Measurements from ENCODE around the gene RAB31. TPM values are rescaled to one million over a fixed set of nuclear protein-coding genes. Genes with fewer than 3 reads are reported as not detected.

The RAB31 gene
- total and polyA plus RNA-seq, 2 of the 13 experiments (the other 11 are each of a cell fraction or from before 2014, with no cell fraction given), result 1.1 to 1.7 TPM

GRCh38 chr18:9808295-9809241 is 100.5 kb downstream of the RAB31 start (continued):
- TF ChIP-seq, protein P1, sequence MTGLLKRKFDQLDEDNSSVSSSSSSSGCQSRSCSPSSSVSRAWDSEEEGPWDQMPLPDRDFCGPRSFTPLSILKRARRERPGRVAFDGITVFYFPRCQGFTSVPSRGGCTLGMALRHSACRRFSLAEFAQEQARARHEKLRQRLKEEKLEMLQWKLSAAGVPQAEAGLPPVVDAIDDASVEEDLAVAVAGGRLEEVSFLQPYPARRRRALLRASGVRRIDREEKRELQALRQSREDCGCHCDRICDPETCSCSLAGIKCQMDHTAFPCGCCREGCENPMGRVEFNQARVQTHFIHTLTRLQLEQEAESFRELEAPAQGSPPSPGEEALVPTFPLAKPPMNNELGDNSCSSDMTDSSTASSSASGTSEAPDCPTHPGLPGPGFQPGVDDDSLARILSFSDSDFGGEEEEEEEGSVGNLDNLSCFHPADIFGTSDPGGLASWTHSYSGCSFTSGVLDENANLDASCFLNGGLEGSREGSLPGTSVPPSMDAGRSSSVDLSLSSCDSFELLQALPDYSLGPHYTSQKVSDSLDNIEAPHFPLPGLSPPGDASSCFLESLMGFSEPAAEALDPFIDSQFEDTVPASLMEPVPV (CRISPR knock-in tag; IDR thresholded peaks at IDR 0.05), result no peak
- peak; percentile 64; the same call in 1 of the 2 replicates for TF ChIP-seq KDM2A (CRISPR knock-in tag; IDR thresholded peaks at IDR 0.05; ENCODE audit: borderline replicate concordance, low read depth)
- no peak for TF ChIP-seq ZFP41 (CRISPR knock-in tag; IDR thresholded peaks at IDR 0.05; ENCODE audit: borderline replicate concordance)
- TF ChIP-seq ERF (CRISPR knock-in tag; IDR thresholded peaks at IDR 0.05), result peak; percentile 62; the same call in 1 of the 2 replicates
- TF ChIP-seq, protein P2, sequence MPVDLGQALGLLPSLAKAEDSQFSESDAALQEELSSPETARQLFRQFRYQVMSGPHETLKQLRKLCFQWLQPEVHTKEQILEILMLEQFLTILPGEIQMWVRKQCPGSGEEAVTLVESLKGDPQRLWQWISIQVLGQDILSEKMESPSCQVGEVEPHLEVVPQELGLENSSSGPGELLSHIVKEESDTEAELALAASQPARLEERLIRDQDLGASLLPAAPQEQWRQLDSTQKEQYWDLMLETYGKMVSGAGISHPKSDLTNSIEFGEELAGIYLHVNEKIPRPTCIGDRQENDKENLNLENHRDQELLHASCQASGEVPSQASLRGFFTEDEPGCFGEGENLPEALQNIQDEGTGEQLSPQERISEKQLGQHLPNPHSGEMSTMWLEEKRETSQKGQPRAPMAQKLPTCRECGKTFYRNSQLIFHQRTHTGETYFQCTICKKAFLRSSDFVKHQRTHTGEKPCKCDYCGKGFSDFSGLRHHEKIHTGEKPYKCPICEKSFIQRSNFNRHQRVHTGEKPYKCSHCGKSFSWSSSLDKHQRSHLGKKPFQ (CRISPR knock-in tag; IDR thresholded peaks at IDR 0.05; ENCODE audit: insufficient replicate concordance), result no peak
- TF ChIP-seq, protein P3, sequence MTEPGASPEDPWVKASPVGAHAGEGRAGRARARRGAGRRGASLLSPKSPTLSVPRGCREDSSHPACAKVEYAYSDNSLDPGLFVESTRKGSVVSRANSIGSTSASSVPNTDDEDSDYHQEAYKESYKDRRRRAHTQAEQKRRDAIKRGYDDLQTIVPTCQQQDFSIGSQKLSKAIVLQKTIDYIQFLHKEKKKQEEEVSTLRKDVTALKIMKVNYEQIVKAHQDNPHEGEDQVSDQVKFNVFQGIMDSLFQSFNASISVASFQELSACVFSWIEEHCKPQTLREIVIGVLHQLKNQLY (CRISPR knock-in tag; IDR thresholded peaks at IDR 0.05), result no peak
- TF ChIP-seq JDP2 (CRISPR knock-in tag; IDR thresholded peaks at IDR 0.05; ENCODE audit: borderline replicate concordance), result no peak
- TF ChIP-seq RERE (CRISPR knock-in tag; IDR thresholded peaks at IDR 0.05; ENCODE audit: low read depth), result no peak
- no peak for TF ChIP-seq ISX (CRISPR knock-in tag; conservative IDR thresholded peaks at IDR 0.05)
- TF ChIP-seq, protein P4, sequence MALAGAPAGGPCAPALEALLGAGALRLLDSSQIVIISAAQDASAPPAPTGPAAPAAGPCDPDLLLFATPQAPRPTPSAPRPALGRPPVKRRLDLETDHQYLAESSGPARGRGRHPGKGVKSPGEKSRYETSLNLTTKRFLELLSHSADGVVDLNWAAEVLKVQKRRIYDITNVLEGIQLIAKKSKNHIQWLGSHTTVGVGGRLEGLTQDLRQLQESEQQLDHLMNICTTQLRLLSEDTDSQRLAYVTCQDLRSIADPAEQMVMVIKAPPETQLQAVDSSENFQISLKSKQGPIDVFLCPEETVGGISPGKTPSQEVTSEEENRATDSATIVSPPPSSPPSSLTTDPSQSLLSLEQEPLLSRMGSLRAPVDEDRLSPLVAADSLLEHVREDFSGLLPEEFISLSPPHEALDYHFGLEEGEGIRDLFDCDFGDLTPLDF (CRISPR knock-in tag; IDR thresholded peaks at IDR 0.05), result no peak
- no peak for TF ChIP-seq MED13 (CRISPR knock-in tag; IDR thresholded peaks at IDR 0.05)
- no peak for TF ChIP-seq GTF3A (CRISPR knock-in tag; conservative IDR thresholded peaks at IDR 0.05)
- TF ChIP-seq SRSF1 (optimal IDR thresholded peaks at IDR 0.05; ENCODE audit: low read depth, low read length), result no peak
- no peak for TF ChIP-seq ZBTB20 (CRISPR knock-in tag; IDR thresholded peaks at IDR 0.05; ENCODE audit: borderline replicate concordance, low read depth)
- TF ChIP-seq ZFP36L1 (CRISPR knock-in tag; IDR thresholded peaks at IDR 0.05), result no peak
- no peak for TF ChIP-seq SMYD3 (CRISPR knock-in tag; IDR thresholded peaks at IDR 0.05)
- TF ChIP-seq AHR (CRISPR knock-in tag; IDR thresholded peaks at IDR 0.05), result no peak
- 0 out of 2 replicates have a peak, but pooled peaks have one; percentile 27 for TF ChIP-seq WIZ (CRISPR knock-in tag; IDR thresholded peaks at IDR 0.05)
